NT2/D1 (cell line): ENCODE data around the gene GPR179.

Experiments used
- SUZ12 ChIP-seq: IDR thresholded peaks from 2 replicates; pipeline ENCODE4 v1.6.1; 2011; ENCODE audit not compliant: insufficient read length, insufficient read depth; ENCODE audit errors: extremely low read depth
- ZNF274 ChIP-seq: IDR thresholded peaks from 2 replicates; pipeline ENCODE4 v1.6.1; 2011; ENCODE audit warnings: mild to moderate bottlenecking, low read depth, low read length

GRCh38 chr17:38354466-38354865 is 10.7 kb upstream of the GPR179 start:
- TF ChIP-seq ZNF274 (no peak), SUZ12 (no peak)
